ENCODE results near the gene PEMT.
"Not testable (repeated sequence)": the region's sequence is repeated elsewhere in the genome, so short reads cannot be mapped to it uniquely, and the experiment has no call there.

PEMT gene

GRCh38 chr17:17638467-17638866, 47.0 kb upstream of the PEMT start:
- ChIA-PET CTCF (interaction anchor here (0.5 to 6.2 kb wide), 3 partner anchors 25 to 284 kb away, joined by 3 to 161 read pairs (median 3); no protein-coding TSS in a partner anchor), POLR2A (no interaction called here)
- H3K4me3 ChIP-seq (ENCODE audit: low read depth, low read length), result no peak overlapping the region
- TF ChIP-seq GLIS1 (tag by site-specific recombination; IDR thresholded peaks at IDR 0.05) (peak; percentile 59), EGR2 (tag by site-specific recombination; IDR thresholded peaks at IDR 0.05; ENCODE audit: low read depth) (0 out of 2 replicates have a peak, but pooled peaks have one; percentile 15), ZFHX2 (tag by site-specific recombination; conservative IDR thresholded peaks at IDR 0.05) (peak; percentile 61), ZNF777 (tag by site-specific recombination; IDR thresholded peaks at IDR 0.05; ENCODE audit: borderline replicate concordance) (no peak), ZNF501 (tag by site-specific recombination; IDR thresholded peaks at IDR 0.05) (no peak)
- H3K27ac ChIP-seq (ENCODE audit: extremely low read depth, low read depth, low read length), result no peak overlapping the region
- H3K36me3 ChIP-seq (ENCODE audit: control insufficient read depth in 2 of 2, insufficient read depth in 1 of 2, low read length in 2 of 2), result no peaks in the 10 kb centered on the region
- H3K9me3 ChIP-seq (ENCODE audit: control insufficient read depth, insufficient read depth, low read depth, low read length), result no peaks in the 10 kb centered on the region
- no peaks in the 10 kb centered on the region for H3K4me1 ChIP-seq (ENCODE audit: control insufficient read depth, insufficient read depth, low read length)

GRCh38 chr17:17636272-17636885, 44.9 kb upstream of the PEMT start:
- TF ChIP-seq ZEB2 (tag by site-specific recombination; IDR thresholded peaks at IDR 0.05) (no peak), ZNF473 (tag by site-specific recombination; IDR thresholded peaks at IDR 0.05) (no peak), ZNF747 (tag by site-specific recombination; IDR thresholded peaks at IDR 0.05) (no peak), ZNF324 (tag by site-specific recombination; IDR thresholded peaks at IDR 0.05) (no peak), ZNF610 (tag by site-specific recombination; IDR thresholded peaks at IDR 0.05; ENCODE audit: borderline replicate concordance) (no peak), WT1 (tag by site-specific recombination; IDR thresholded peaks at IDR 0.05) (no peak), KLF10 (tag by site-specific recombination; IDR thresholded peaks at IDR 0.05) (no peak), HIC1 (tag by site-specific recombination; IDR thresholded peaks at IDR 0.05) (no peak), ZNF416 (tag by site-specific recombination; IDR thresholded peaks at IDR 0.05) (no peak), ZFP69B (tag by site-specific recombination; IDR thresholded peaks at IDR 0.05) (no peak), REPIN1 (tag by site-specific recombination; IDR thresholded peaks at IDR 0.05; ENCODE audit: low read depth) (no peak), ZFP3 (tag by site-specific recombination; IDR thresholded peaks at IDR 0.05; ENCODE audit: low read depth) (no peak), ZNF404 (tag by site-specific recombination; IDR thresholded peaks at IDR 0.05) (no peak), MZF1 (tag by site-specific recombination; IDR thresholded peaks at IDR 0.05; ENCODE audit: borderline replicate concordance) (no peak), INSM2 (tag by site-specific recombination; IDR thresholded peaks at IDR 0.05) (no peak)
- Histone ChIP-seq H3K27ac (ENCODE audit: extremely low read depth, low read depth, low read length) (no peak overlapping the region), H3K9me3 (ENCODE audit: control insufficient read depth, insufficient read depth, low read depth, low read length) (no peaks in the 10 kb centered on the region), H3K4me3 (ENCODE audit: low read depth, low read length) (no peak overlapping the region), H3K4me1 (ENCODE audit: control insufficient read depth, insufficient read depth, low read length) (no peaks in the 10 kb centered on the region), H3K36me3 (ENCODE audit: control insufficient read depth in 2 of 2, insufficient read depth in 1 of 2, low read length in 2 of 2) (no peaks in the 10 kb centered on the region)
- ChIA-PET CTCF (interaction anchor here (0.6 to 2.8 kb wide), 5 partner anchors 140 to 1279 kb away, joined by 3 to 7 read pairs (median 3); partner anchors contain the start of gene RASD1), POLR2A (interaction anchor here (1.0 kb wide), 1 partner anchor 140 kb away, joined by 3 read pairs; the partner anchor contains the start of gene RASD1)

GRCh38 chr17:17635537-17636271, 44.2 kb upstream of the PEMT start:
- CTCF ChIA-PET, result interaction anchor here (0.6 to 2.8 kb wide), 4 partner anchors 281 to 1280 kb away, joined by 3 to 7 read pairs (median 4); no protein-coding TSS in a partner anchor
- POLR2A ChIA-PET; H3K9me3 ChIP-seq (ENCODE audit: control insufficient read depth, insufficient read depth, low read depth, low read length); H3K27ac ChIP-seq (ENCODE audit: extremely low read depth, low read depth, low read length); H3K4me3 ChIP-seq (ENCODE audit: low read depth, low read length); H3K4me1 ChIP-seq (ENCODE audit: control insufficient read depth, insufficient read depth, low read length); H3K36me3 ChIP-seq (ENCODE audit: control insufficient read depth in 2 of 2, insufficient read depth in 1 of 2, low read length in 2 of 2): not testable (repeated sequence)

Data from HEK293 (cell line).